Fibroblast of skin of abdomen (primary cell): ENCODE data around the gene DAPL1.
"Not testable (repeated sequence)": the region's sequence is repeated elsewhere in the genome, so short reads cannot be mapped to it uniquely, and the experiment has no call there.

Experiments used
- DNase-seq: peaks from one replicate; pipeline ENCODE4 v3.0.0-alpha.2; 2013

Gene DAPL1

GRCh38 chr2:158823486-158824237 lies 28.5 kb downstream of the DAPL1 start:
- no peak for DNase-seq

GRCh38 chr2:158825021-158825420 lies 29.9 kb downstream of the DAPL1 start:
- DNase-seq: no peak

- DNase-seq: no peak
These were observed 31.8 kb downstream of the DAPL1 start for GRCh38 chr2:158826965-158827364.

GRCh38 chr2:158828378-158829164 lies 33.5 kb downstream of the DAPL1 start:
- peak; percentile 56 for DNase-seq

DNA sequence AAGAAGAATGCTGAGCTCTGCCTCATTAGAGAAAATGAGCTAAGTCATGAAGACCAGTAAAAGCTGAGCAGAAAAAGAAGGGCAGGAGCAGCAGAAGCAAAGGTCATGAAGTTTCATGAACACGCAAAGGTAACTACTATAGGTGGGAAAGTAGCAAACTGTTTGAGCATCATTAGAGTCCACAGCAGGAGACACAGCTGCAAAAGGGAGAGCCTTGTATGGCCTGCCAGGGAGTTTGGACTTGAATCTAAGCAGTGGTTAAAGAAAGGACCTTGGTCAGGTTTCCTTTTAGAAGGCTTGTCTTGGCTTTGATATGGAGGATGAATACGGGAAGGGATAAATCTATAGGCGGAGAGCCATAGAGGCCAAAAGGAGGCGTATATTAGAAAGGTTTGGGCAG lies 34.0 kb downstream of the DAPL1 start:
- DNase-seq: no peak

DNA sequence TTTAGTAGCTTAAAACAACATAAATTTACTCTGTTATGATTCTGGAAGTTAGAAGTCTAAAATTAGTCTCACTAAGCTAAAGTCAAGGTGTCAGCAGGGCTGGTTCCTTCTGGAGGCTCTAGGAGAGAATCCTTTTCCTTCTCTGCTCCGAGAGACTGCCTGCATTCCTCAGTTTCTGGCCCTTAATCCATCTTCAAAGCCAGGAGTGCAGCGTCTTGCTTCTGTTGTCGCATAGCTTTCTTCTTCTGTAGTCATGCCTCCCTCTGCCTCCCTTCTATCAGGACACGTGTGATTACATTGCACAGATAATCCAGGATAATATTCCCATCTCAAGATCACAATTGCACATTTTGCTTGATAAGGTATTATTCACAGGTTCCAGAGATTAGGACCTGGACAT lies 35.1 kb downstream of the DAPL1 start:
- no peak for DNase-seq

DNA sequence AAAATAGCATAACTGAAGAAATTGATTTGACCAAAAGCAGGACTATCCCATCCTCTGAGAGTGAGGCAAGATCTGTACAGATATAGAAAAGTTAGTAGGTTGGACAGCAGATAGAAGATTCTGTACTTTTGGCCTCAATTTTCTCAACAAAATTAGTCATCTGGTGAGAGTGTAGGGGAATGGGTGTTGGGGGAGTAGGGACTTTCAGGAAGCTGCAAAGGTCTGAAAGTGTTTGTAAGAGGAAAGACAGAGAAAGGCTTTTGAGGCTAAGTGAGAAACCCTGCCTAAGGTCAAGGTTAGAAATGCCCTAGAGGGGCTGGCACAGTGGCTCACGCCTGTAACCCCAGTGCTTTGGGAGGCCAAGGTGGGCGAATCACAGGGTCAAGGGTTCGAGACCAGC lies 40.3 kb downstream of the DAPL1 start:
- DNase-seq: no peak

- DNase-seq: no peak
These were observed 42.5 kb downstream of the DAPL1 start for GRCh38 chr2:158837645-158838044.

- peak; percentile 77 for DNase-seq
These were observed 46.7 kb downstream of the DAPL1 start for GRCh38 chr2:158841850-158842249.

DNA sequence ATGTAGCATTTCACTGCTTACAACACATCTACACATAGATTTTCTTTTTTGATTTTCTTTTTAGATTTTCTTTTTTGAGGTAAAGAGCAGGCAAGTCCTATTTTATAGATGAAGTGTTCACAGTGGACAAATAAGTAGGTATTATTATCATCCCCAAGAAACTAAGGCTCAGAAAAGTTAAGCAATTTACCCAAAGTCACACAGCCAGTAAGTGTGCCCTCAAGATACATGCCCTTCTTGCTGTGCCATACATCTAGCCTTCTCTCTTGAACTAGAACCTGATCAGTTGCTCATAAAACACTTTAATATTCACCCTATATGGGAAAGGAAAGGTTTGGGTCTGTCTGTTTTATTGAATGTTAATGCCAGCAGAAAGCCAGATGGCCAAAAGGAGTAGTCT lies 50.3 kb downstream of the DAPL1 start:
- no peak for DNase-seq

- DNase-seq: no peak
These were observed 50.7 kb downstream of the DAPL1 start for GRCh38 chr2:158845859-158846258.

- not testable (repeated sequence) for DNase-seq
These were observed 52.4 kb downstream of the DAPL1 start for GRCh38 chr2:158847526-158847925.

- not testable (repeated sequence) for DNase-seq
These were observed 53.2 kb downstream of the DAPL1 start for GRCh38 chr2:158848031-158848970.

DNA sequence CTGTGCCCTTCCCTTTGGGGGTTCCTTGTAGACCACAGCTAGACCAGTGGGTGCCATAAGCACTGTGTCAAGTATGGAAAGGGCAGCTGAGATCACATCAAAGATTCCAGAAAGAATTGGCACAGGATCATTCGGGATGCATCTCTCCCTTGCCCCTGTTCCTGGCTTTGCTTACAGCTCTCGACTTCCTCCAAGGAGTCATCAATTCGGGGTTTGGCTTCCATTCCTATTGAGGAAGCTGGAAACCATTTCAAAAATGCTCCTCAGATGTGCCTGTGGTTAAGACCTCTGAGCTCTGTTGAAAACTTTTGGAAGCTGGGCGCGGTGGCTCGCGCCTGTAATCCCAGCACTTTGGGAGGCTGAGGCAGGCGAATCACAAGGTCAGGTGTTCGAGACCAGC lies 65.1 kb downstream of the DAPL1 start:
- peak; percentile 57 for DNase-seq

DNA sequence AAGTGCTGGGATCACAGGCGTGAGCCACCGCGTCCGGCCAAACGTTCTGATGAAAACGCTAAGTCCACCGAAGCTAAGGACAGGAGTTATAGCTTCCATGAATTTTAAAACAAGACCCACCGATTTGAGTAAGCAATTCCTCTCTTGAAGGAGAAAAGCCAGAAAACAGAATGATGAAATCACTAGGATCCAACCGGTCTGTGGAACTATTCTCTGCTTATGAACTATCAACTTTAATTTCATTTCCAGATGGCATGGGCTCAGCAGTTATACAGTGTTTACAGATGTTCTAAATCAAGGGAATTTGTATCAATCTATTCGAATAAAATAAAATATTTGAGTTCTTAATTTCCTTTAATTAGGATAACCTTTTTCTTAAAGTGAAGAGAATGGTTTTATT lies 66.5 kb downstream of the DAPL1 start:
- DNase-seq: not testable (repeated sequence)

DNA sequence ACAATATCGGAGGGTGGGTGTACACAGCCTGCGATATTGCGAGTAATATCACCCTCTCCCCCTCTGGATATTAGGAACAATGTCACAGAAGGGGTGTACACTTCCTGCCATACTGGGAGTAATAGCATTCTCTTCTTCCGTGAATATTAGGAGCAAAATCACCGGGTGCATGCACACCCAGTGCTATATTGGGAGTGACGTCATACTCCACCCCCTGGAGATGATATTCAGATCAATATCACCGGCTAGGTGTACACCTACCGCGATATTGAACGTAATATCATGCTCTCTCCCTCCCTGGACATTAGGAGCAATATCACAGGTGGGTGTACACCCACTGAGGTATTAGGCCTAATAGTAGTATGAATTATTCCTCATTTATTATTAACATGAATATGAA lies 70.4 kb downstream of the DAPL1 start:
- not testable (repeated sequence) for DNase-seq
